Trophoblast cell (in vitro differentiated cells and primary cell): Measurements from ENCODE around the gene CNNM2.
"Not testable (repeated sequence)": the region's sequence is repeated elsewhere in the genome, so short reads cannot be mapped to it uniquely, and the experiment has no call there.

Experiments
- DNase-seq, 2 donors: peaks; one replicate each; pipeline ENCODE4 v3.0.0-alpha.2; 2016
- H2AFZ ChIP-seq: 2 replicates; pipeline ENCODE4 v1.6.1; 2013; ENCODE audit warnings: low read length, moderate library complexity, mild to moderate bottlenecking; ENCODE audit not compliant: insufficient read depth, poor library complexity
- H2AK5ac ChIP-seq: 2 replicates; pipeline ENCODE4 v1.6.1; 2013; ENCODE audit warnings: mild to moderate bottlenecking, low read length
- H2BK120ac ChIP-seq: 2 replicates; pipeline ENCODE4 v1.6.1; 2013; ENCODE audit warnings: low read length, mild to moderate bottlenecking, moderate library complexity; ENCODE audit not compliant: insufficient read depth, poor library complexity
- H2BK12ac ChIP-seq: 2 replicates; pipeline ENCODE4 v1.6.1; 2013; ENCODE audit warnings: mild to moderate bottlenecking, low read length, moderate library complexity
- H2BK5ac ChIP-seq: 2 replicates; pipeline ENCODE4 v1.6.1; 2013; ENCODE audit warnings: low read length, low read depth, moderate library complexity, mild to moderate bottlenecking; ENCODE audit not compliant: poor library complexity
- H3K14ac ChIP-seq: 2 replicates; pipeline ENCODE4 v1.6.1; 2013; ENCODE audit warnings: mild to moderate bottlenecking, low read length
- H3K18ac ChIP-seq: 2 replicates; pipeline ENCODE4 v1.6.1; 2013; ENCODE audit warnings: mild to moderate bottlenecking, low read length
- H3K23ac ChIP-seq: 2 replicates; pipeline ENCODE4 v1.6.1; 2013; ENCODE audit warnings: low read length
- H3K27ac ChIP-seq: 2 replicates; pipeline ENCODE4 v1.5.1; 2013; ENCODE audit warnings: low read depth, mild to moderate bottlenecking, inconsistent platforms, low read length, moderate library complexity
- H3K27me3 ChIP-seq: 2 replicates; pipeline ENCODE4 v1.6.1; 2013; ENCODE audit warnings: inconsistent platforms, mild to moderate bottlenecking, low read length, moderate library complexity; ENCODE audit not compliant: insufficient read depth
- H3K36me3 ChIP-seq, 2 experiments: 1 replicate in 1 of 2; 2 replicates in 1 of 2; pipeline ENCODE4 v1.6.1; 2013; ENCODE audit warnings: low read length in 2 of 2, mild to moderate bottlenecking in 2 of 2, moderate library complexity in 1 of 2; ENCODE audit not compliant: insufficient read depth in 2 of 2, control insufficient read depth in 1 of 2
- H3K4ac ChIP-seq: 2 replicates; pipeline ENCODE4 v1.6.1; 2013; ENCODE audit warnings: low read depth, mild to moderate bottlenecking, low read length, moderate library complexity
- H3K4me1 ChIP-seq, 2 experiments: 1 replicate in 1 of 2; 2 replicates in 1 of 2; pipeline ENCODE4 v1.6.1; 2013; ENCODE audit warnings: low read length in 2 of 2, mild to moderate bottlenecking in 2 of 2, moderate library complexity in 1 of 2; ENCODE audit not compliant: insufficient read depth in 2 of 2, control insufficient read depth in 1 of 2
- H3K4me2 ChIP-seq: 2 replicates; pipeline ENCODE4 v1.6.1; 2013; ENCODE audit warnings: inconsistent platforms, mild to moderate bottlenecking, low read length, moderate library complexity
- H3K4me3 ChIP-seq: 2 replicates; pipeline ENCODE4 v1.5.1; 2013; ENCODE audit warnings: mild to moderate bottlenecking, low read depth, low read length, inconsistent platforms
- H3K79me1 ChIP-seq: one replicate; pipeline ENCODE4 v1.6.1; 2013; ENCODE audit warnings: low read length
- H3K79me2 ChIP-seq: 2 replicates; pipeline ENCODE4 v1.6.1; 2013; ENCODE audit warnings: low read length, mild to moderate bottlenecking; ENCODE audit not compliant: control insufficient read depth, insufficient read depth, poor library complexity
- H3K9ac ChIP-seq: 2 replicates; pipeline ENCODE4 v1.6.1; 2013; ENCODE audit warnings: mild to moderate bottlenecking, low read length
- H3K9me3 ChIP-seq: 2 replicates; pipeline ENCODE4 v1.6.1; 2013; ENCODE audit warnings: low read depth, mild to moderate bottlenecking, control low read depth, inconsistent platforms, low read length; ENCODE audit not compliant: insufficient read depth
- H4K12ac ChIP-seq: 2 replicates; pipeline ENCODE4 v1.6.1; 2013; ENCODE audit warnings: low read depth, mild to moderate bottlenecking, low read length, moderate library complexity
- H4K8ac ChIP-seq: 2 replicates; pipeline ENCODE4 v1.6.1; 2013; ENCODE audit warnings: low read depth, mild to moderate bottlenecking, low read length, moderate library complexity
- H4K91ac ChIP-seq: one replicate; pipeline ENCODE4 v1.6.1; 2013; ENCODE audit warnings: low read depth, mild to moderate bottlenecking, low read length, moderate library complexity
- WGBS: extraction: QIAGEN DNeasy Blood & Tissue Kit; methylation state at CpG from one replicate; pipeline ENCODE4 v1.1.7; 2013; ENCODE audit warnings: missing lambda C conversion rate; ENCODE audit not compliant: insufficient read length, insufficient coverage; ENCODE audit errors: extremely low coverage; 5-methylcytosine and 5-hydroxymethylcytosine counted together

The CNNM2 gene

DNA sequence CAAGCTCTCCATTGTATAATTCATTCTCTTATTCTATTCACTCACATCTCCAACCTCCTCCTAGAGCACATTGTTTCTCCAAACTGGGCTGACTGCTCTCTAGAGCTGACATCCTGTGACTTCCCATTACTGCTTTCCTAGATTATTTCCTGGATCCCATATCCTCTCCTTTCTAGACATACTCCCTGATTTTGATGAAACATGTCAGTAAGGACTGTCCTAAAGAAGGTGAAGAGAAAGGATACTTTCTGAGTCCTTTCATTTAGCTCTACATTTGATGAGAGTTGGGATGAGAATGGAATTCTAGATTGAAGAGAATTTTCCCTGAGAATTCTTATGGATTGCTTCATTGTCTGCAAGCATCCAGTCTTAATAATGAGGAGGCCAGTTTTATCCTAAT is 78.8 kb downstream of the CNNM2 start:
- Histone ChIP-seq H2AFZ (no peak overlapping the region), H3K4me1 (no peaks in the 10 kb centered on the region), H4K8ac (no peak overlapping the region), H3K14ac (no peak overlapping the region), H3K4ac (no peak overlapping the region), H3K79me1 (no peaks in the 10 kb centered on the region), H3K27ac (no peak overlapping the region), H4K91ac (no peak overlapping the region), H2BK12ac (no peak overlapping the region), H4K12ac (no peak overlapping the region), H3K4me3 (no peak overlapping the region), H3K23ac (no peak overlapping the region), H2AK5ac (no peak overlapping the region), H3K4me2 (no peak overlapping the region), H3K18ac (no peak overlapping the region), H2BK5ac (no peak overlapping the region), H3K27me3 (no peaks in the 10 kb centered on the region), H3K79me2 (no peaks in the 10 kb centered on the region), H3K9me3 (no peaks in the 10 kb centered on the region), H2BK120ac (no peak overlapping the region), H3K9ac (no peak overlapping the region), H3K36me3 (no peaks in the 10 kb centered on the region)
- DNase-seq: no peak

DNA sequence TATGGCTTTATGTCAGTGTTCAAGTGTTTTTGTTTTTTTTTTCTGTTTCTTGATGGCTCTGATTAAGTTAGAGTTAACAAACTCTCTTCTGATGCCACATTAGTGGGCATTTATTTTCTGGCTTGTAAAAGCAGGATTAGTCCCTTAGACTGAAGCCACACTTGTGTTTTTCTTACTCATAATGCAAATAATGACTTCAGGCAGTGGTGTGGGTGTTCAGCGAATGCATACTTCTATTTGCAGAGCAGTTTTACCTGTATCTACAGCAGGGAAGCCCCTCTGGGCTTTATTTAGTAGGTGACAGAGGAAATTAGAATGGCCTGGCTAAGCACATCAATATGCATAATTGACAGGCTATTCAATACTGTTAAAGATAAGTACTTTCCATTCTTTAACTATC is 79.9 kb downstream of the CNNM2 start:
- Histone ChIP-seq H4K8ac (no peak overlapping the region), H3K79me1 (no peaks in the 10 kb centered on the region), H2BK5ac (no peak overlapping the region), H3K36me3 (no peaks in the 10 kb centered on the region), H3K18ac (no peak overlapping the region), H3K4ac (no peak overlapping the region), H3K9me3 (no peaks in the 10 kb centered on the region), H3K79me2 (no peaks in the 10 kb centered on the region), H3K27me3 (no peaks in the 10 kb centered on the region), H2BK120ac (no peak overlapping the region), H3K4me2 (no peak overlapping the region), H2AK5ac (no peak overlapping the region), H3K27ac (no peak overlapping the region), H2BK12ac (no peak overlapping the region), H2AFZ (no peak overlapping the region), H3K9ac (no peak overlapping the region), H3K4me3 (no peak overlapping the region), H3K4me1 (no peaks in the 10 kb centered on the region), H3K14ac (no peak overlapping the region), H3K23ac (no peak overlapping the region), H4K91ac (no peak overlapping the region), H4K12ac (no peak overlapping the region)
- DNase-seq: no peak
- no CpG with 5 or more reads among the region's 1 CpG for WGBS

DNA sequence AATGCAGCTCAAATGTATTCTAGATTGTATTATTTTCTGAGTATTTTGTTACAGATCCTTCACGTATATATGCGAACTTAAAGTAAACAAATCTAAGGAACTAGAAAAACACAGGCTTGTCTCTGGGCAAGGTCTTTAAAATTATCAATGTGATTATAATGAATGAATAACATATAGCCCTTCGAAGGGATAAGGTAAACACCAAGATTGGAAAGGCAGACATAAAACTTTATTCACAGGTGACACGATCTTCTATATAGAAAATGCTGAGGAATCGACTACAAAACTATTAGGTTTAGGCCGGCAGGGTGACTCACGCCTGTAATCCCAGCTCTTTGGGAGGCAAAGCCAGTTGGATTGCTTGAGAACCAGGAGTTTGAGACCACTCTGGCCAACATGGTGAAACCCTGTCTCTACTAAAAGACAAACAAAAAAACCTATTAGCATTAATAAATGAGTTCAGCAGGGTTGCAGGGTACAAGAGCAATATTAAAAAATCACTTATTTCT is 80.4 kb downstream of the CNNM2 start:
- no CpG with 5 or more reads among the region's 7 CpGs for WGBS
- no peaks in the 10 kb centered on the region for H3K79me1 ChIP-seq
- H2AFZ ChIP-seq: no peak overlapping the region

DNA sequence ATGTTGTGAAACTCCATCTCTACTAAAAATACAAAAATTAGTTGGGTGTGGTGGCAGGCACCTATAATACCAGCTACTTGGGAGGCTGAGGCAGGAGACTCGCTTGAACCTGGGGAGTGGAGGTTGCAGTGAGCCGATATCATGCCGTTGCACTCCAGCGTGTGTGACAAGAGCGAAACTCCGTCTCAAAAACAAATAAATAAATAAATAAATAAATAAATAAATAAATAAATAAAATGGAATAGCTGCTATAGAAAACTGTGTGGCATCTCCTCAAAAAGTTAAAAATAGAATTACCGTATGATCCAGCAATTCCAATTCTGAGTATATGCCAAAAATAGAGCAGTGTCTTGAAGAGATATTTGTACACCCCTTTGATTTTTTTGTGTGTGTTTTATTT is 82.0 kb downstream of the CNNM2 start:
- not testable (repeated sequence) for H3K27ac ChIP-seq, H4K91ac ChIP-seq, H3K14ac ChIP-seq, H3K4me1 ChIP-seq, H3K4me2 ChIP-seq, H2BK5ac ChIP-seq, H3K18ac ChIP-seq, H2BK12ac ChIP-seq, DNase-seq, H3K9me3 ChIP-seq, H3K36me3 ChIP-seq, H3K9ac ChIP-seq, H2AK5ac ChIP-seq, H4K8ac ChIP-seq, H2AFZ ChIP-seq, H3K4ac ChIP-seq, H3K27me3 ChIP-seq, H2BK120ac ChIP-seq, H3K79me1 ChIP-seq, H4K12ac ChIP-seq, H3K79me2 ChIP-seq, H3K4me3 ChIP-seq, H3K23ac ChIP-seq
- WGBS: no CpG with 5 or more reads among the region's 7 CpGs

More for the DNA sequence above, 80.4 kb downstream of the CNNM2 start:
- Histone ChIP-seq H3K27me3 (no peaks in the 10 kb centered on the region), H3K4me2 (no peak overlapping the region), H3K36me3 (no peaks in the 10 kb centered on the region), H3K9ac (no peak overlapping the region), H2BK120ac (no peak overlapping the region), H3K14ac (no peak overlapping the region), H3K4me3 (no peak overlapping the region), H2BK12ac (no peak overlapping the region), H4K91ac (no peak overlapping the region), H3K27ac (no peak overlapping the region), H3K79me2 (no peaks in the 10 kb centered on the region), H3K4ac (no peak overlapping the region), H4K8ac (no peak overlapping the region), H3K23ac (no peak overlapping the region), H2AK5ac (no peak overlapping the region), H2BK5ac (no peak overlapping the region), H3K9me3 (no peaks in the 10 kb centered on the region), H4K12ac (no peak overlapping the region), H3K4me1 (no peaks in the 10 kb centered on the region), H3K18ac (no peak overlapping the region)
- no peak for DNase-seq
